Type B pancreatic cell (in vitro differentiated cells): ENCODE measurements around the gene ADD3. TPM values are rescaled to one million over a fixed set of nuclear protein-coding genes. Genes with fewer than 3 reads are reported as not detected.

Experiments used
- DNase-seq: peaks from one replicate; pipeline ENCODE4 v3.0.0; 2021; ENCODE audit warnings: mixed read lengths; ENCODE audit not compliant: unreplicated experiment; ENCODE audit errors: extremely low spot score
- H3K27ac Mint-ChIP-seq: 2 replicates; pipeline ENCODE4 v1.8.0; 2021; ENCODE audit warnings: mild to moderate bottlenecking, mixed read lengths
- H3K27me3 Mint-ChIP-seq: 2 replicates; pipeline ENCODE4 v1.8.0; 2021; ENCODE audit warnings: mixed read lengths
- H3K36me3 Mint-ChIP-seq: 2 replicates; pipeline ENCODE4 v1.8.0; 2021; ENCODE audit warnings: mixed read lengths
- H3K4me1 Mint-ChIP-seq: one replicate; pipeline ENCODE4 v1.8.0; 2021; ENCODE audit warnings: mixed read lengths; ENCODE audit not compliant: unreplicated experiment
- H3K4me3 Mint-ChIP-seq: 2 replicates; pipeline ENCODE4 v1.8.0; 2021; ENCODE audit warnings: mild to moderate bottlenecking, mixed read lengths
- H3K9me3 Mint-ChIP-seq: 2 replicates; pipeline ENCODE4 v1.8.0; 2021; ENCODE audit warnings: mixed read lengths
- CTCF ChIP-seq: fragments of 200-600 bp; sonication (generic); conservative IDR thresholded peaks from 2 replicates; pipeline ENCODE4 v1.5.0; 2021; ENCODE audit warnings: antibody characterized with exemption, mild to moderate bottlenecking
- total RNA-seq: library from RNA; stranded (reverse); gene quantifications from 2 replicates; pipeline ENCODE4 v1.2.1, GENCODE V29; 2021; ENCODE audit warnings: low replicate concordance

ADD3 gene
- total RNA-seq, 1 donor from 2014 or later = 183 TPM

- Mint-ChIP-seq H3K27ac (no peak overlapping the region), H3K4me3 (no peak overlapping the region), H3K27me3 (no peaks in the 10 kb centered on the region), H3K4me1 (peaks cover 23% of the 10 kb centered on the region), H3K9me3 (no peaks in the 10 kb centered on the region), H3K36me3 (peaks cover 3% of the 10 kb centered on the region)
- DNase-seq = no peak
- no peak for TF ChIP-seq CTCF
Observed at GRCh38 chr10:110058212-110058611, 50.4 kb downstream of the ADD3 start.

GRCh38 chr10:110059925-110060324 lies 52.1 kb downstream of the ADD3 start:
- no peak for TF ChIP-seq CTCF
- Mint-ChIP-seq H3K27me3 (no peaks in the 10 kb centered on the region), H3K27ac (no peak overlapping the region), H3K36me3 (no peaks in the 10 kb centered on the region), H3K4me3 (no peak overlapping the region), H3K4me1 (peaks cover 23% of the 10 kb centered on the region), H3K9me3 (no peaks in the 10 kb centered on the region)
- no peak for DNase-seq

GRCh38 chr10:110061687-110062086 lies 53.9 kb downstream of the ADD3 start:
- H3K4me1 Mint-ChIP-seq = peaks cover 23% of the 10 kb centered on the region

GRCh38 chr10:110065269-110065668 lies 57.5 kb downstream of the ADD3 start:
- Mint-ChIP-seq H3K27me3 (no peaks in the 10 kb centered on the region), H3K36me3 (peaks cover 4% of the 10 kb centered on the region)
- DNase-seq = no peak

More at GRCh38 chr10:110061687-110062086, 53.9 kb downstream of the ADD3 start:
- no peaks in the 10 kb centered on the region for H3K9me3 Mint-ChIP-seq
- no peak for TF ChIP-seq CTCF
- peaks cover 4% of the 10 kb centered on the region for H3K36me3 Mint-ChIP-seq
- DNase-seq = no peak
- no peak overlapping the region for H3K27ac Mint-ChIP-seq
- no peaks in the 10 kb centered on the region for H3K27me3 Mint-ChIP-seq
- no peak overlapping the region for H3K4me3 Mint-ChIP-seq

GRCh38 chr10:110067960-110068770 lies 60.4 kb downstream of the ADD3 start:
- Mint-ChIP-seq H3K27me3 (no peaks in the 10 kb centered on the region), H3K27ac (peak overlapping the region; percentile 67), H3K4me1 (peaks cover 26% of the 10 kb centered on the region), H3K36me3 (peaks cover 4% of the 10 kb centered on the region), H3K9me3 (no peaks in the 10 kb centered on the region), H3K4me3 (peak overlapping the region; percentile 8)
- no peak for DNase-seq
- TF ChIP-seq CTCF = no peak

More at GRCh38 chr10:110065269-110065668, 57.5 kb downstream of the ADD3 start:
- TF ChIP-seq CTCF = no peak
- Mint-ChIP-seq H3K4me1 (peaks cover 28% of the 10 kb centered on the region), H3K9me3 (no peaks in the 10 kb centered on the region), H3K4me3 (no peak overlapping the region), H3K27ac (no peak overlapping the region)
